Stimulated activated CD8-positive, alpha-beta memory T cell treated with anti-CD3 and anti-CD28 coated beads, Interleukin-12 subunit alpha, Interleukin-12 subunit beta, amount 100 ng/mL, for 24 hours (primary cell): ENCODE data around the gene TSHZ2.

Experiments used
- DNase-seq: peaks from one replicate; pipeline ENCODE4 v3.0.0-alpha.2; 2020; ENCODE audit errors: extremely low read depth

Gene TSHZ2

DNA sequence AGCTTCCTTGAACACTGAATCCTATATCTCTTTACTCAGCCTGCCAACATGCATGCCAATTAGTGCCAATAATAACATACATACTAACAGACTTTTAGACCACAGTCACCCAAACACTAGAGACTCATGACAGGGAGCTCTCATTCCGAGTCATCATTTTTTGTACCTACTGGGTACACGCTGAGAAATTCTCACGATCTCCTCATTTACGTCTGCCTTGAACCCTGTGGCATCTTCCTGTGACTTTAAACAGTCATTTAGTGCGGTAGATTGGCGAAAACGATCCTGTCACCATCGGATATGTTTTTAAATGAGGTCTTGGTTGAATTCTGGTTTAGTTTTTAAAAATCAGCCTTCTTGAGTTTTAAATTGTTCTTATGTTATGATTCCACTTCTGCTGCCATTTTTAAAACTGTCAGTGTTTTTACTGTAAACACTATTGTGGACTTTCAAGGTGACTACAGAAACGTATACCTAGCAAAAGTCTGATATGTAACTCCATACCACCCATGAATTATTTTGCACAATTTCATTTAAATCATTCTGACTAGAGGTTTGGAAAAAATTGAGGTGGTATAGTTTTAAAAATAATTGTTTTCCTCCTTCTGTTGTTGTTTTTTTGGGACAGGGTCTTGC lies 275.4 kb downstream of the TSHZ2 start:
- no peak for DNase-seq

DNA sequence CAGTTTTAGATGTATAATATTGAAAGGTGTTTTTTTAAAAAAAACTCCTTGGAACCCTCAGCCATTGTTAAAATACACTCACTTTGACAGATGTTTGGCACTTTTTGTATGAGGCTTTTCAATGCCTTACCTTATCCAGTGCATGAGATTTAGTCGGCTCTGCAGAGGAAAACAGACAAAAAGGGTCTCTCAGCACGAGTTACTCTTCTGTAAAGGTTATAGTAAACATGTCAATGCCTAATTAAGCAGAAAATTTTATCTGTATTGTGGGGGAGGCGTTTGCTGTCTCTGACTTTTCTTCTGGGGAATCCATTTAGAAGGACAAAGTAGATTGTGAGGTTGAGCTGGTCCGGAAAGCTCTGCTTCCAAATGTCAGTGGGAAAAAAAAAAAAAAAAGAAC lies 278.3 kb downstream of the TSHZ2 start:
- DNase-seq, result no peak

DNA sequence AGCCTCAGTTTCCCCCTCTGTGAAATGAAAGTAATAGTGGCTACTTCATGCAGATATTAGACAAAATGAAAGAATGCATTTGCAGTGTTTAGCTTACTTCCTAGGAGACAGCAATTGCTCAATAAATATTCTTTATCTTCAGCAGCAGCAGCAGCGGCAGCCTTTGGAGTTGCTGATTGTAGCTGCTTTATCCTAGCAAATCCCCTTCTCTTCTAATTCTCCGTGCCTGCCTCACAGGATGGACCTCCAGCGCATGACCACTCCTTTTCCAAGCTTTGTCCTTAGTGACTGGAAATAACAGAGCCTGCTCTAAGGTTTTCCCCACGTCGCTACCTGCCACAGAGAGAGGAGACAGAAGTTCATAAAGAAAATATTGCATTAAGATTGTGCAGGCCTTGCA lies 279.8 kb downstream of the TSHZ2 start:
- DNase-seq, result no peak

GRCh38 chr20:53253668-53254067 lies 281.5 kb downstream of the TSHZ2 start:
- DNase-seq, result no peak

- DNase-seq, result no peak
These were observed 283.0 kb downstream of the TSHZ2 start for GRCh38 chr20:53255102-53255710.

GRCh38 chr20:53258741-53259140 lies 286.6 kb downstream of the TSHZ2 start:
- no peak for DNase-seq

DNA sequence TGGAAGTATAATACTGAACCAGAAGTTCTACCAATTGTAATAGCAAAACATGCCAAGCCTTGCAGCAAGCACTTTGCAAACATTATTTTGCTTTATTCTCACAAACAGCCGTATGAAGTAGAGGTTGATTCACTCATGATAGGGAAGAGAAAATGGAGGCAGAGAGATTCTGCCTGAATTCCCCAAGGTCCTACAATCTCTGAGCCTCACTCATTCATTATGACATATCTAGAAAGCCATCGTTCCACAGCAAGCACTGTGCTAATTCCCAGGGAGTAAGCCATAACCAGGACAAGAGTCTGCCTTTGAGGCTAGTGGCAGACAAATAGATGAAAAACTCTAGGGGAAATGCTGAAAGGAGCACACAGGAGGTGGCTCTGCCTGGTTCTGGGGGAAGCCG lies 288.0 kb downstream of the TSHZ2 start:
- DNase-seq, result no peak

- no peak for DNase-seq
These were observed 288.4 kb downstream of the TSHZ2 start for GRCh38 chr20:53260591-53260990.

GRCh38 chr20:53262365-53262764 lies 290.2 kb downstream of the TSHZ2 start:
- no peak for DNase-seq

DNA sequence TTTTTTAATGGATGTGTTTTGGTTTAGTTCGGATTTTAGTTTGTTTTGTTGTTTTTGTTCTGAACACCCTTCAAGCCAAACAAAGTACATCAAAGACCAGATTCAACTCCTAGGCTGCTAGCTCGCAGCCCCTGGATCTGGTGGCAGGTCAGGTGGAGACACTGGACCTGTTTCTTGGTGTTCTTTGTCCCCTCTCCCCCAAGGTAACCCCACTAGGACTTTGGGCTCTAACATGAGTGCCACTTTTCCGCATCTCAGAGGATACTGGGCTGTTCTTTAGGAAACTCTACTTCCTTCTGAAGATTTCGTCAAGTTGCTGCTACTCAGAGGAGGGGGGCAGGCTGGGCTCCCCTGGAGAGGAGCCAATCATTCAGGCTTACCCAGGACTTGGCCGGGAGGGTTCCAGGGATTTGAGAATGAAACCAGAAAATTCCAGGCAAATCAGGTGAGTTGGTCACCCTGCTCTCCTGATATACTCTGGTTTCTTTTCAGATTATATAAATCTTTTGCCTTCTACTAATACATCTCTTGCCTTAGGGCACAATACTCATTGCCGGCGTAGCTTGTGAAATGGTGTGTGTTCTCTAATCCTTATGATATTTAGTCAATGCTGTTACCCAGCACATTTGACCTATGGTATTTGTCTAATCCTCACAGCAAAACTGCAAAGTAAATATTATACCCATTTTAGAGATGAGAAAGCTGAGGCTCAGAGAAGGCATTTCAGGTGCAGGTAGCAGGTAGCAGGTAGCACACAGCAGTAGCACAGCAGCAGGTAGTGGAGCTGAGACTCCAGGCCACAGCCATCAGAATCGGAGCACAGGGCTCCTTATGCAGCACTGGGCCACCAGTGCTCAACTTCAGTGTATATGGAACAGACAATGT lies 291.6 kb downstream of the TSHZ2 start:
- no peak for DNase-seq

GRCh38 chr20:53264604-53265003 lies 292.4 kb downstream of the TSHZ2 start:
- no peak for DNase-seq

GRCh38 chr20:53265304-53265875 lies 293.2 kb downstream of the TSHZ2 start:
- no peak for DNase-seq

DNA sequence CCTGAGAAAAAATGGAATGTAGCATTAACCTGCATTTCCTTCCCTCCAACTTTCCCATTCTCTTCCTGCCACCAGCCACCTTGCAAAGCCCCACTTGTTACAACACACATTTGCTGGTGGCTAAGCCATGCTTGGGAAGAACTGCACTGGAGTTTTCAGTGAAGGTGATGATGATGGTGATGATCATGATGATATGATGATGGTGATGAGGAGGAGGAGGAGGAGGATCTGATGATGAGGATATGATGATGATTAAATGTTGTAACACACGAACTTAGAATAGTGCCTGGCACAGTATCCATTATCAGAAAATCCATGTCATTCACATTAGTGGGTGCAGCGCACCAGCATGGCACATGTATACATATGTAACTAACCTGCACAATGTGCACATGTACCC lies 297.2 kb downstream of the TSHZ2 start:
- no peak for DNase-seq

GRCh38 chr20:53270792-53271375 lies 298.7 kb downstream of the TSHZ2 start:
- DNase-seq, result no peak

- DNase-seq, result no peak
These were observed 302.2 kb downstream of the TSHZ2 start for GRCh38 chr20:53274365-53274764.

GRCh38 chr20:53274807-53275206 lies 302.6 kb downstream of the TSHZ2 start:
- DNase-seq, result no peak

DNA sequence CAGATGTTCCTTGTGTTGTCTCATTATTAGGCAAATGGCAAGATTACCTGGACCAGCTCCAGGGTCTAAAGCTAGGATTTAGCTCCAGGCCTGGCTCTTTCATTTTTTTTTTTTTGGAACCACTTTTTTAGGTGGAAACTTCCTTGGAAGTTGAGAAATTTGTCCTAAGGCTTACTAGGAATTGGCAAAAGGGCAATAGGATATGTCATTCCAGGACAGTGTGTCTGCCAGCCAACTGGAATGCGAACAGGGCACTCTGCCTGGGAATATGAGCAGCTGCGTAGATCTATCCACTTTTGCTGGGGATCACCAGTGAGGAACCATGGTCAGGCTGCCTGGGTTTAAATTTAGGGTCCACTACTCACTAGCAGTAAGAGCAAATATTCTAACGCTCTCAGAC lies 304.0 kb downstream of the TSHZ2 start:
- no peak for DNase-seq

DNA sequence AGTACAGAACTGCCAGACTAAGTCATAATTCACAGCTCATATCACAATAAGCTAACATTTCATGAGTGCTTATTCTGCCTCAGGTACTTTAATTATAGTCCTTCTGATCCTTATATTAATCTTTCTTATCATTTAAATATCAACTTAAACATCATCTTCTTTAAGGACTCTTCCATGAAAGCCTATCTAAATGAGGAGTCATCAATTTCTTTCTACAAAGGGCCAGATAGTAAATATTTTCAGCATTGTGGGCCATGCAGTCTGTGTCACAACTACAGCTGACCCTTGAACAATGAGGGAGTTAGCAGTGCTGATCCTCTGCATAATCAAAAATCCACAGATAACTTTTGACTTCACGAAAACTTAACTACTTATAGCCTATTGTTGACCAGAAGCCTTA lies 306.4 kb downstream of the TSHZ2 start:
- DNase-seq, result no peak

DNA sequence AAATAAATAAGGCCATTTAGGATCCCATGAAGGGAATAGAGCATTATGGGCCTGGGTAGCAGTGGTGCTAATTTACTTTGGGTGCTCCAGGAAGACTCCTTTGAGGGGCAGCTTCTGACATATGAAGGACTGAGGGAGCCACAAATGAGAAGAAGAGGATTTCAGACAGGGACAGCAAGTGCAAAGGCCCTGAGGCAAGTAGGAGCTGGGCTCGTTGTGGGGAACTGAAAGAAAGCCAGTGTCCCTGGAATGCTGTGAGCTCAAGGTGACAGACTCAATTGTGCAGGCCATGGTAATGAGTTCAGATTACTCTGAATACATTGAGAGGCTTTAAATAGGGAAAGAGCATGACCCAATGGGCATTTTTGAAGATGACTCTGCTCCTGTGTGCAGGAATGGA lies 307.6 kb downstream of the TSHZ2 start:
- DNase-seq, result no peak

DNA sequence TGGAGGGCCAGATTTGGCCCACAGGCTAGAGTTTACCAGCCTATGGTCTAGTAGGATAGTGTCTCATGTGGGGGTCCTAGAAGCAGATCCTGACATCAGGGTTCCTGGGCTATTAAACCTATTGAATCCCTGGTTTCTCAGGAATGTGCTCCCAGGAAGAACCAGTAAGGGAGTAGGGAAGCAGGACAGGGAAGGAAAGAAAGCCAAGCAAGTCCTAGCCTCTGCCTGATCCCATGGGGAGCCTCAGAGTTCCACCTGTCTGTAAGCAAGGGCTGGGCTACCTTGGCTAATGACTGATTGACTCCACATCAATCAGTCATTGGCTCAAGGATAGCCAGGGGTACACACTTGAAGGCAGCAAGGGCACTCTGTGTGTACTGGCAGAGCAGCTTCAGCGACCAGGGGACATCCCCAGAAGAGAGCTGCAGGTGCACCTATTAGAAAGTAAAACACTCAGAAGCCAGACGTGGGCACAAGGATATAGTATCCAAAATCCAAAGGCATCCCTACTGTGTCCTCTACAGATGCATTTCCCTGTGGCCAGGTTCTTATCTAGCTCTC lies 309.5 kb downstream of the TSHZ2 start:
- DNase-seq, result no peak

DNA sequence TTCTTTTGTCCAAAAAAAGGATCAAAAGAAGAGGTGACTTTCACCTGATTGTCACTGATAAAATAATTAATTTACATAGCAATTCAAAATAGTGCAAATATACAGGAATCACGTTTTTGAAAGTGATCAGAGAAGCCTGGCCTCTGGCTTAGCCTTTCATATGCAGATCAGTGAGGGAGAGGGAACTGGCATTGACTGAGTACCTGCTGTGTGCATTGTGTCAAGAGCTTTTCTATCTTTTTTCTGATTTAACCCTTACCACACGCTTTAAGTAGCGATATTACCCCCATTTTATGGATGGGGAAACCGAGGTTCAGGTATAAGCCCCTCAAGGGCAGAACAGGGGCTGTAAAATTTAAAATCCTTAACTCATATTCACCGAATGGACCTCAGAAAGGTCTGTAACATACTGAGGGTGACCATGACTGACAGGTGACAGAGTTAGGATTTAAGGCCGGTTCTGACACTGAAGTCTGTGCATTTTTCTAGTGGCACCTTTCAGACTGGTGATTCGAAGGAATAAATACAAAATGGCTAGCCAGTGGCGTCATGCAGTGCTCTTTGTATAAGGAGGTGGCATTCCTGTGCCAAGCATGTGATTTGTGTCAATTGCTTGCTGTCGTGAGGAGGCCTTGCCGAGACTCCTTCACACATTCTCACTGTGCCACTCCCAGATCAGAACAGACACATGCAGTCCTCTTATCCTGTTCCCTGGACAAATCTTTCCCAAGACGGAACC lies 310.2 kb downstream of the TSHZ2 start:
- DNase-seq, result no peak
